Gastrocnemius medialis (tissue), 4 donors: Measurements from ENCODE around the gene OR9A2.

ENCODE experiments used
- POLR2A ChIP-seq, 2 donors: fragments of 450-650 bp; IDR thresholded peaks; one replicate each; pipeline ENCODE4 v1.6.1; 2017; ENCODE audit warnings: antibody characterized with exemption in 2 of 2, mild to moderate bottlenecking in 2 of 2, moderate library complexity in 2 of 2
- TF ChIP-seq, protein P1 (sequence below), 5 experiments: fragments of 450-650 bp in 3 of 5; fragments of 200-600 bp in 2 of 5; sonication (generic) in 2 of 5; IDR thresholded peaks in 4 of 5; conservative IDR thresholded peaks in 1 of 5; 1 replicate in 4 of 5; 2 replicates in 1 of 5; pipeline ENCODE4 v1.5.1; 2016 to 2019; ENCODE audit warnings: antibody characterized with exemption in 5 of 5, mild to moderate bottlenecking in 3 of 5, moderate library complexity in 3 of 5

DNA sequence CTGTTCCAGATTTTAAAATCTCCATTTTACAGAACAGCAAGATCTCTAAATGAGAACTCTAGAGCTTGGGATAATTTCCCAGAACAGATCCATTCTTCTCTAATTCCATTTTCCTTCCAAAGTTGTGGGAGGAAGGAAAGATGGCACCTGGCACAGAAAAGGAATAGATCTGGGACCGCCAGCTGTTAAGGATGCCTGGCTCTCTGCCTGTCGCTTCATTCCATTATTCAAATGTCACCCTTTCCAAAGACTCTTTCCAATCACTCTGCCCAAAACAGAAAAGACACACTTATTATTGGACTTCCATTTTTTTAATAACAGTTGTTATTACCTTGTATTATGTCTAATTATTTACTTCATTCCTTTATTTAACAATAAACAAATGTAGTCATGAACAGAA lies 751 bp upstream of the OR9A2 start:
- TF ChIP-seq, protein P1, sequence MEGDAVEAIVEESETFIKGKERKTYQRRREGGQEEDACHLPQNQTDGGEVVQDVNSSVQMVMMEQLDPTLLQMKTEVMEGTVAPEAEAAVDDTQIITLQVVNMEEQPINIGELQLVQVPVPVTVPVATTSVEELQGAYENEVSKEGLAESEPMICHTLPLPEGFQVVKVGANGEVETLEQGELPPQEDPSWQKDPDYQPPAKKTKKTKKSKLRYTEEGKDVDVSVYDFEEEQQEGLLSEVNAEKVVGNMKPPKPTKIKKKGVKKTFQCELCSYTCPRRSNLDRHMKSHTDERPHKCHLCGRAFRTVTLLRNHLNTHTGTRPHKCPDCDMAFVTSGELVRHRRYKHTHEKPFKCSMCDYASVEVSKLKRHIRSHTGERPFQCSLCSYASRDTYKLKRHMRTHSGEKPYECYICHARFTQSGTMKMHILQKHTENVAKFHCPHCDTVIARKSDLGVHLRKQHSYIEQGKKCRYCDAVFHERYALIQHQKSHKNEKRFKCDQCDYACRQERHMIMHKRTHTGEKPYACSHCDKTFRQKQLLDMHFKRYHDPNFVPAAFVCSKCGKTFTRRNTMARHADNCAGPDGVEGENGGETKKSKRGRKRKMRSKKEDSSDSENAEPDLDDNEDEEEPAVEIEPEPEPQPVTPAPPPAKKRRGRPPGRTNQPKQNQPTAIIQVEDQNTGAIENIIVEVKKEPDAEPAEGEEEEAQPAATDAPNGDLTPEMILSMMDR (IDR thresholded peaks at IDR 0.05 in 4 of 5, conservative IDR thresholded peaks at IDR 0.05 in 1 of 5): no peak
- TF ChIP-seq POLR2A (IDR thresholded peaks at IDR 0.05): no peak
